Endothelial cell of umbilical vein (primary cell): ENCODE data around the gene ZNF740. TPM values are rescaled to one million over a fixed set of nuclear protein-coding genes. Genes with fewer than 3 reads are reported as not detected.

ENCODE experiments used
- BruUV-seq: library from RNA; stranded (reverse); fragments of 400-500 nt; replicated peaks from 2 replicates; lab custom pipeline; 2021; lab: Mats Ljungman, UMichigan
- CTCF ChIA-PET: fragments of 300-600, 350-600 bp; sonication (Branson Sonifier 250); formaldehyde crosslinking; loops from one replicate; lab custom pipeline; 2021; ENCODE audit warnings: antibody characterized with exemption, inconsistent platforms; lab: Charles Lee
- POLR2A ChIA-PET: fragments of 300-600, 350-600 bp; sonication (Branson Sonifier 250); formaldehyde crosslinking; loops from one replicate; lab custom pipeline; 2021; ENCODE audit warnings: antibody characterized with exemption, inconsistent platforms; lab: Charles Lee
- DNase-seq: peaks from one replicate; pipeline ENCODE4 v3.0.0-alpha.2; 2011; ENCODE audit warnings: low read depth, low spot score
- FAIRE-seq: peaks from 2 replicates; lab custom pipeline; 2011; peaks lifted over from hg19 to GRCh38; lab: Jason Lieb, UNC
- H2AFZ ChIP-seq: 2 replicates; pipeline ENCODE4 v1.6.0; 2012; ENCODE audit warnings: low read depth, low read length, control low read depth, inconsistent platforms
- H3K27ac ChIP-seq: 2 replicates; pipeline ENCODE4 v1.5.1; 2011; ENCODE audit warnings: low read depth, mild to moderate bottlenecking, control low read depth, low read length, moderate library complexity; ENCODE audit not compliant: insufficient read depth
- H3K27me3 ChIP-seq, 2 experiments: 2 replicates each; pipeline versions ENCODE4 v1.6.0 to v1.6.1; 2011; ENCODE audit warnings: low read length in 2 of 2, mixed read lengths in 1 of 2; ENCODE audit not compliant: control insufficient read depth in 2 of 2, insufficient read depth in 2 of 2
- H3K36me3 ChIP-seq, 2 experiments: 2 replicates in 1 of 2; 3 replicates in 1 of 2; pipeline ENCODE4 v1.5.1; 2011; ENCODE audit warnings: low read length in 2 of 2, mild to moderate bottlenecking in 1 of 2, moderate library complexity in 1 of 2; ENCODE audit not compliant: control insufficient read depth in 2 of 2, insufficient read depth in 2 of 2; ENCODE audit errors: extremely low read depth in 1 of 2
- H3K4me1 ChIP-seq: 3 replicates; pipeline ENCODE4 v1.5.1; 2011; ENCODE audit warnings: mild to moderate bottlenecking, low read length; ENCODE audit not compliant: control insufficient read depth, insufficient read depth; ENCODE audit errors: extremely low read depth
- H3K4me2 ChIP-seq: 2 replicates; pipeline ENCODE4 v1.6.1; 2011; ENCODE audit warnings: low read length, control low read depth, mixed read lengths; ENCODE audit not compliant: insufficient read depth
- H3K4me3 ChIP-seq, 3 experiments: fragments of 200-600 bp in 1 of 3; sonication (generic), shearing (Covaris generic) in 1 of 3; replicated peaks in 1 of 3; 2 replicates each; pipeline ENCODE4 v1.5.1; 2011 to 2016; ENCODE audit warnings: control low read depth in 3 of 3, low read length in 3 of 3, mild to moderate bottlenecking in 2 of 3, inconsistent platforms in 1 of 3, low read depth in 1 of 3, moderate library complexity in 1 of 3; ENCODE audit not compliant: insufficient read depth in 1 of 3
- H3K79me2 ChIP-seq: 2 replicates; pipeline ENCODE4 v1.6.0; 2012; ENCODE audit warnings: low read length, inconsistent platforms; ENCODE audit not compliant: control insufficient read depth, insufficient read depth
- H3K9ac ChIP-seq: replicated peaks from 2 replicates; pipeline ENCODE3; 2011; ENCODE audit warnings: low read length, control low read depth; ENCODE audit not compliant: insufficient read depth; ENCODE audit errors: extremely low read depth
- H3K9me1 ChIP-seq: replicated peaks from 3 replicates; pipeline ENCODE4 v1.6.0; 2011; ENCODE audit warnings: mild to moderate bottlenecking, low read length; ENCODE audit not compliant: control insufficient read depth, insufficient read depth; ENCODE audit errors: extremely low read depth
- H3K9me3 ChIP-seq: replicated peaks from 2 replicates; pipeline ENCODE4 v1.5.1; 2012; ENCODE audit warnings: low read length, inconsistent platforms; ENCODE audit not compliant: control insufficient read depth, insufficient read depth
- H4K20me1 ChIP-seq: replicated peaks from 2 replicates; pipeline ENCODE3; 2011; ENCODE audit warnings: mild to moderate bottlenecking, low read length; ENCODE audit not compliant: control insufficient read depth, insufficient read depth; ENCODE audit errors: extremely low read depth
- EZH2 ChIP-seq: IDR thresholded peaks from 2 replicates; pipeline ENCODE4 v1.6.1; 2012; ENCODE audit warnings: borderline replicate concordance, low read depth, mild to moderate bottlenecking, moderate library complexity, low read length, inconsistent platforms; ENCODE audit not compliant: severe bottlenecking
- GATA2 ChIP-seq: IDR thresholded peaks from 2 replicates; pipeline ENCODE4 v1.7.0; 2011; ENCODE audit warnings: low read depth, mild to moderate bottlenecking, moderate library complexity, mixed read lengths, low read length; ENCODE audit not compliant: insufficient read length, insufficient read depth
- JUN ChIP-seq: IDR thresholded peaks from 2 replicates; pipeline ENCODE4 v1.6.1; 2011; ENCODE audit warnings: borderline replicate concordance, low read depth; ENCODE audit not compliant: insufficient read length, insufficient read depth
- MAX ChIP-seq: IDR thresholded peaks from 2 replicates; pipeline ENCODE4 v1.6.1; 2011; ENCODE audit not compliant: insufficient read depth, insufficient read length
- POLR2A ChIP-seq: IDR thresholded peaks from 2 replicates; pipeline ENCODE4 v1.6.1; 2012; ENCODE audit warnings: low read depth, mild to moderate bottlenecking, control low read depth, low read length
- dilution Hi-C: fragments of 300-500 bp; cut with MboI; formaldehyde crosslinking; loops from one replicate; pipeline ENCODE4 v1.15.0; 2019; ENCODE audit warnings: low sequenced_read_pairs; ENCODE audit not compliant: extremely low pct_ligation_motif_present
- intact Hi-C: fragments of 100-400 bp; cut with micrococcal nuclease; formaldehyde crosslinking; loops from one replicate; pipeline ENCODE4 v1.10.0; 2022
- polyA plus RNA-seq, 4 experiments: library from polyadenylated mRNA; depleted of rRNA in 3 of 4; stranded (reverse) in 3 of 4; unstranded in 1 of 4; fragments of >200 nt; gene quantifications; 2 replicates each; pipeline versions ENCODE4 v1.2.1 to v1.2.3, GENCODE V29; 2011 to 2012; ENCODE audit warnings: missing spikeins in 1 of 4
- total RNA-seq: library from RNA; stranded (reverse); gene quantifications from 2 replicates; pipeline ENCODE4 v1.2.3, GENCODE V29; 2021

ZNF740 gene
- total and polyA plus RNA-seq, 2 donors (not counting 3 experiments of a cell fraction or from before 2014, with no cell fraction given): 10.5 to 38.1 TPM

GRCh38 chr12:53171725-53172329 is 8.7 kb upstream of the ZNF740 start:
- Histone ChIP-seq H3K27me3 (no peaks in the 10 kb centered on the region), H3K9me1 (no peaks in the 10 kb centered on the region), H3K4me1 (no peaks in the 10 kb centered on the region), H3K27ac (no peak overlapping the region), H3K9me3 (no peaks in the 10 kb centered on the region), H3K4me3 (no peak overlapping the region), H4K20me1 (no peaks in the 10 kb centered on the region), H3K4me2 (no peak overlapping the region), H2AFZ (no peak overlapping the region), H3K36me3 (peaks cover 0 to 7% of the 10 kb centered on the region in 2 experiments), H3K9ac (no peak overlapping the region), H3K79me2 (no peaks in the 10 kb centered on the region)
- CTCF ChIA-PET: interaction anchor here (1.0 to 2.9 kb wide), 3 partner anchors 12 to 18 kb away, joined by 3 to 20 read pairs (median 4); no protein-coding TSS in a partner anchor
- intact Hi-C loops (no loop called here), dilution Hi-C loops (no loop called here)
- DNase-seq: no peak
- POLR2A ChIA-PET: no interaction called here
- FAIRE-seq: no peak
- TF ChIP-seq GATA2: no peak
- TF ChIP-seq EZH2: no peak
- TF ChIP-seq POLR2A: no peak
- BruUV-seq: no TSS peak

GRCh38 chr12:53172352-53172751 is 8.2 kb upstream of the ZNF740 start:
- no peak overlapping the region for H3K4me2 ChIP-seq
- no TSS peak for BruUV-seq
- H3K36me3 ChIP-seq: peaks cover 0 to 7% of the 10 kb centered on the region in 2 experiments
- H2AFZ ChIP-seq: no peak overlapping the region
- dilution Hi-C loops (no loop called here), intact Hi-C loops (no loop called here)
- no peaks in the 10 kb centered on the region for H3K9me3 ChIP-seq
- H3K4me1 ChIP-seq: no peaks in the 10 kb centered on the region
- CTCF ChIA-PET: interaction anchor here (1.0 to 2.9 kb wide), 4 partner anchors 12 to 106 kb away, joined by 3 to 20 read pairs (median 4); no protein-coding TSS in a partner anchor
- H3K27ac ChIP-seq: no peak overlapping the region
- H3K9ac ChIP-seq: no peak overlapping the region
- H3K4me3 ChIP-seq: no peak overlapping the region
- no peaks in the 10 kb centered on the region for H3K27me3 ChIP-seq
- TF ChIP-seq MAX (no peak), JUN (no peak), EZH2 (no peak)
- H3K9me1 ChIP-seq: no peaks in the 10 kb centered on the region
- DNase-seq (no peak), FAIRE-seq (no peak)
- no peaks in the 10 kb centered on the region for H4K20me1 ChIP-seq
- POLR2A ChIA-PET: no interaction called here
- no peaks in the 10 kb centered on the region for H3K79me2 ChIP-seq
